Endothelial cell of umbilical vein (primary cell): ENCODE results near the gene FCF1.

Source experiments
- JUN ChIP-seq: IDR thresholded peaks from 2 replicates; pipeline ENCODE4 v1.6.1; 2011; ENCODE audit warnings: borderline replicate concordance, low read depth; ENCODE audit not compliant: insufficient read length, insufficient read depth
- TF ChIP-seq, protein P1 (sequence below), 2 donors: IDR thresholded peaks; 1 replicate in 1 of 2; 2 replicates in 1 of 2; pipeline ENCODE4 v1.5.1; 2011; ENCODE audit warnings: low read length in 2 of 2, mild to moderate bottlenecking in 2 of 2, moderate library complexity in 2 of 2, control low read depth in 1 of 2, inconsistent platforms in 1 of 2, low read depth in 1 of 2; ENCODE audit not compliant: insufficient read depth in 1 of 2; ENCODE audit errors: extremely low read depth in 1 of 2

- TF ChIP-seq JUN = no peak
- TF ChIP-seq, protein P1, sequence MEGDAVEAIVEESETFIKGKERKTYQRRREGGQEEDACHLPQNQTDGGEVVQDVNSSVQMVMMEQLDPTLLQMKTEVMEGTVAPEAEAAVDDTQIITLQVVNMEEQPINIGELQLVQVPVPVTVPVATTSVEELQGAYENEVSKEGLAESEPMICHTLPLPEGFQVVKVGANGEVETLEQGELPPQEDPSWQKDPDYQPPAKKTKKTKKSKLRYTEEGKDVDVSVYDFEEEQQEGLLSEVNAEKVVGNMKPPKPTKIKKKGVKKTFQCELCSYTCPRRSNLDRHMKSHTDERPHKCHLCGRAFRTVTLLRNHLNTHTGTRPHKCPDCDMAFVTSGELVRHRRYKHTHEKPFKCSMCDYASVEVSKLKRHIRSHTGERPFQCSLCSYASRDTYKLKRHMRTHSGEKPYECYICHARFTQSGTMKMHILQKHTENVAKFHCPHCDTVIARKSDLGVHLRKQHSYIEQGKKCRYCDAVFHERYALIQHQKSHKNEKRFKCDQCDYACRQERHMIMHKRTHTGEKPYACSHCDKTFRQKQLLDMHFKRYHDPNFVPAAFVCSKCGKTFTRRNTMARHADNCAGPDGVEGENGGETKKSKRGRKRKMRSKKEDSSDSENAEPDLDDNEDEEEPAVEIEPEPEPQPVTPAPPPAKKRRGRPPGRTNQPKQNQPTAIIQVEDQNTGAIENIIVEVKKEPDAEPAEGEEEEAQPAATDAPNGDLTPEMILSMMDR (IDR thresholded peaks at IDR 0.05; ENCODE audit: extremely low read depth in 1 of 2, insufficient read depth in 1 of 2, low read depth in 1 of 2, low read length in 2 of 2) = no peak
Measured at GRCh38 chr14:74754899-74755298, 42.0 kb downstream of the FCF1 start.
